ENCODE results near the gene DNPH1.
A peak's percentile ranks its signal among the peaks of the same experiment; 100 is the strongest.

The DNPH1 gene

DNA sequence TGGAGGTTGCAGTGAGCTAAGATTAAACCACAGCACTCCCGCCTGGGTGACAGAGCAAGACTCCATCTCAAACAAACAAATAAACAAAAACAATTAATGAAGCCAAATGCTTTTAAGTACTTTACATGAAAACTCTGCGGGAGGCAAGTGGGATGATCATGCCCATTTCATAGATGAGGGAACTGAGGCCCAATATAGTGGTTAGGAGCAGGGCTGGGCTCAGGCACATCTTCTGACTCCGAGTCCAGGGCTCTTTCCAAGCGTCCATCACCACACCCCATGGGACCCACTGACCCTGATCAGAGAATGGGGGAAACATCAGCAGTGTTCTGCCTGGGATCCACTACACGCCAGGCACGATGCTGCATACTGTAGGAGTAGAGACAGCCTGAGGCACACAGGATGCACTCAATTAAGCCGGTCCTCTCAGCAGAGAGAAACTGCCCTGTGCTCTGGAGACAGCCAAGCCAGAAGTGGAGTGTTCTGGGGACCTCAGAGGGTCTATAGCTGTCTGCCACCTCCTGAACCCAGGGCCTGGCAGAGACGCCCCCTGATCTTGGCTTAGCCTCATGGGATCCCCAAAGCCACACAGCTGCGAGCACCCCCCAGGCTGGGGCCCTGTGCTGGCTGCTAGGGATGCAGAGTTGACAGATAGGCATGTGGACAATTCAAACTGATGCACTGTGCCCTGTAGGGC lies 27.5 kb upstream of the DNPH1 start:
- Histone ChIP-seq H3K4me3 (ENCODE audit: insufficient read depth, low read depth, low read length, poor library complexity, severe bottlenecking) (no peak overlapping the region), H3K9me3 (ENCODE audit: control insufficient read depth, low read length) (no peaks in the 10 kb centered on the region), H3K4me1 (ENCODE audit: control insufficient read depth, insufficient read depth, low read length, poor library complexity, severe bottlenecking) (no peaks in the 10 kb centered on the region), H3K36me3 (ENCODE audit: control insufficient read depth, insufficient read depth, low read length) (no peaks in the 10 kb centered on the region), H3K27me3 (replicated peaks; ENCODE audit: control insufficient read depth, insufficient read depth, low read length, poor library complexity, severe bottlenecking) (no peaks in the 10 kb centered on the region), H3K27ac (ENCODE audit: insufficient read depth, low read length, poor library complexity, severe bottlenecking) (no peak overlapping the region)
- no peak for DNase-seq

DNA sequence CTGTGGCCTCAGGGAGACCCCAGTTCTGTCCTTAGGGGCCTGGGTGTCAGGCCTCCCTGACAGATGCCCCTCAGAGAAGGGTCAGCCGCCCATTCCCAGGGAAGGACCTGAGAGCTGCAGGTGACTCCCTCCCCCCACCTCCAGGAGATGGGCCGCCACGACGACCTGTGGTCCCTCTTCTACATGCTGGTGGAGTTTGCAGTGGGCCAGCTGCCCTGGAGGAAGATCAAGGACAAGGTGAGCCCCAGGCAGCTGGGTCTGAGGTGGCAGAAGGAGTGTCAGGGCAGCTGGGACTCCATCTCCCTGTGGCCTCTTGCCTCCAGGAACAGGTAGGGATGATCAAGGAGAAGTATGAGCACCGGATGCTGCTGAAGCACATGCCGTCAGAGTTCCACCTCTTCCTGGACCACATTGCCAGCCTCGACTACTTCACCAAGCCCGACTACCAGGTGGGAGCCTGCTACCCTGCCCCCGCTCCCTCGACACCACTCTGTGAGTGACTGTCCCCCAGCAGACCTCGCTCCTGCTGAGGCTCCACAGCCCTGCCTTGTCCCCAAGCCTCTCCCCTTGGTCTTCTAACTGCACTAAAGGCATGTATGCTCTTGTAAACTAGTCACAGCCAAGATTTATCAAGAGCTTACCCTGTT lies 26.2 kb upstream of the DNPH1 start:
- no peak overlapping the region for H3K4me3 ChIP-seq (ENCODE audit: insufficient read depth, low read depth, low read length, poor library complexity, severe bottlenecking)
- no peaks in the 10 kb centered on the region for H3K36me3 ChIP-seq (ENCODE audit: control insufficient read depth, insufficient read depth, low read length)
- H3K9me3 ChIP-seq (ENCODE audit: control insufficient read depth, low read length), result no peaks in the 10 kb centered on the region
- no peaks in the 10 kb centered on the region for H3K27me3 ChIP-seq (replicated peaks; ENCODE audit: control insufficient read depth, insufficient read depth, low read length, poor library complexity, severe bottlenecking)
- no peak overlapping the region for H3K27ac ChIP-seq (ENCODE audit: insufficient read depth, low read length, poor library complexity, severe bottlenecking)
- no peaks in the 10 kb centered on the region for H3K4me1 ChIP-seq (ENCODE audit: control insufficient read depth, insufficient read depth, low read length, poor library complexity, severe bottlenecking)
- no peak for DNase-seq

DNA sequence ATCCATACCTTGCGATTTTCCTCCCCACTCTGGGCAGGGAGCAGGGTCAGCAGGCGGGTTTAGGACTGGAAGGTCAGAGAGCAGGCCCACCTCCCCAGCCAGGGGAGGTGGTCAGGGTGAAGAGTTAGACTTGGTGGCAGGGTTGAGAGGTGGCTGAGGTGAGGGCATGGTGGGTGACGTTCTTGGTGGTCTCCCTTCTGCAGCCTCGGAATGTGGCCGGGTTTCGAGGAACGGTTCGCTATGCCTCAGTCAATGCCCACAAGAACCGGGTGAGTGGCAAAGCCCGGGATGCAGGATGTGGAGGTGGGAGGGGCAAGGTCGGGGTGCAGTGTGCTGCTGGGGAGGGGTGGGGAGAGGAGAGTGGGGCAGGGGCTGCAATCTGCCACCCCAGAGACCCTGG lies 25.6 kb upstream of the DNPH1 start:
- Histone ChIP-seq H3K4me1 (ENCODE audit: control insufficient read depth, insufficient read depth, low read length, poor library complexity, severe bottlenecking) (no peaks in the 10 kb centered on the region), H3K36me3 (ENCODE audit: control insufficient read depth, insufficient read depth, low read length) (no peaks in the 10 kb centered on the region), H3K27me3 (replicated peaks; ENCODE audit: control insufficient read depth, insufficient read depth, low read length, poor library complexity, severe bottlenecking) (no peaks in the 10 kb centered on the region), H3K9me3 (ENCODE audit: control insufficient read depth, low read length) (no peaks in the 10 kb centered on the region), H3K4me3 (ENCODE audit: insufficient read depth, low read depth, low read length, poor library complexity, severe bottlenecking) (no peak overlapping the region), H3K27ac (ENCODE audit: insufficient read depth, low read length, poor library complexity, severe bottlenecking) (no peak overlapping the region)
- DNase-seq, result no peak

DNA sequence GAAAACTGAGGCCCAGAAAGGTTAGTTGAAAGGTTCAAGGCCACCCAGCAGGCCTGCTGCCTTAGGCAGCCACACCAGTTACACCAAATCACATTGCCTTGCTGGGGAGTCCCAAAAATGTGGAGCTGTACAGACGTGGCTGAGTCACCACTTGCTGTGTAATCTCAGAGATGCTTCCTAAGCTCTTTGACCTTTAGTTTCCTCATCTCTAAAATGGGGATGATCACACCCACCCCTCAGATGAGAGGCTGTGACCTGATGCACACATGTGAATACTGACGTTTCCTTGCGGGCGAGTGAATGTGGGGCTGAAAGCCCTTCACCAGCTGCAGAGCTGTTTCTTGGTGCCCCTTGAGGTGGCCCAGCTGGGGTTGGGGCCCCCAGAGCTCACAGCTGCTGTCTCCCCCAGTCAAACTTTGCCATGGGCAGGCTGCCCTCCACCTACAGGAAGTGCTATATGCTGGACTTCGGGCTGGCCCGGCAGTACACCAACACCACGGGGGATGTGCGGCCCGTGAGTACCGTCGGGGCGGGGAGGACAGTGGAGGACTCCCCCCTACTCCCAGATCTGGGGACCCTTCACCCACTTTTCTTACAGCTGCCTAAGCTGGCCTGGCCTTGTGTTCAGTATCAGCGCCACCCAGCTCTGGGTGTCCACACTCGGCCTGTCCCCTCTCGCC lies 25.0 kb upstream of the DNPH1 start:
- Histone ChIP-seq H3K4me3 (ENCODE audit: insufficient read depth, low read depth, low read length, poor library complexity, severe bottlenecking) (no peak overlapping the region), H3K9me3 (ENCODE audit: control insufficient read depth, low read length) (no peaks in the 10 kb centered on the region), H3K36me3 (ENCODE audit: control insufficient read depth, insufficient read depth, low read length) (no peaks in the 10 kb centered on the region), H3K27me3 (replicated peaks; ENCODE audit: control insufficient read depth, insufficient read depth, low read length, poor library complexity, severe bottlenecking) (no peaks in the 10 kb centered on the region), H3K4me1 (ENCODE audit: control insufficient read depth, insufficient read depth, low read length, poor library complexity, severe bottlenecking) (no peaks in the 10 kb centered on the region), H3K27ac (ENCODE audit: insufficient read depth, low read length, poor library complexity, severe bottlenecking) (no peak overlapping the region)
- DNase-seq, result no peak

DNA sequence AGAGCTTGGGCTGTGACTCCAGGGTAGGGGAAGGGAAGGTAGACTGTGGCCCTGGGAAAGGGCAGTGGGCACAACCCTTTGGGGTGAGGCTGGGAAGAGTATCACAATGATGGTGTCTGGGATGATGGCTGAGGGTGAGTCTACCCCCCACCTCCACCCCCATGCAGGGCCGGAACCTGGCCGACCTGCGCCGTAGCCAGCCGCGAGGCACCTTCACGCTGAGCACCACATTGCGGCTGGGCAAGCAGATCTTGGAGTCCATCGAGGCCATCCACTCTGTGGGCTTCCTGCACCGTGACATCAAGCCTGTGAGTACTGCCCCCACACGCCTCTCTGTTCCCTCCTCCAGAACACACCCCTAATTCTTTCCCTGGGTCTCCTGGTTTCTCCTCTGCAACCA lies 24.1 kb upstream of the DNPH1 start:
- no peaks in the 10 kb centered on the region for H3K9me3 ChIP-seq (ENCODE audit: control insufficient read depth, low read length)
- no peaks in the 10 kb centered on the region for H3K27me3 ChIP-seq (replicated peaks; ENCODE audit: control insufficient read depth, insufficient read depth, low read length, poor library complexity, severe bottlenecking)
- no peak overlapping the region for H3K4me3 ChIP-seq (ENCODE audit: insufficient read depth, low read depth, low read length, poor library complexity, severe bottlenecking)
- no peaks in the 10 kb centered on the region for H3K36me3 ChIP-seq (ENCODE audit: control insufficient read depth, insufficient read depth, low read length)
- no peak for DNase-seq
- H3K27ac ChIP-seq (ENCODE audit: insufficient read depth, low read length, poor library complexity, severe bottlenecking), result no peak overlapping the region
- H3K4me1 ChIP-seq (ENCODE audit: control insufficient read depth, insufficient read depth, low read length, poor library complexity, severe bottlenecking), result no peaks in the 10 kb centered on the region

DNA sequence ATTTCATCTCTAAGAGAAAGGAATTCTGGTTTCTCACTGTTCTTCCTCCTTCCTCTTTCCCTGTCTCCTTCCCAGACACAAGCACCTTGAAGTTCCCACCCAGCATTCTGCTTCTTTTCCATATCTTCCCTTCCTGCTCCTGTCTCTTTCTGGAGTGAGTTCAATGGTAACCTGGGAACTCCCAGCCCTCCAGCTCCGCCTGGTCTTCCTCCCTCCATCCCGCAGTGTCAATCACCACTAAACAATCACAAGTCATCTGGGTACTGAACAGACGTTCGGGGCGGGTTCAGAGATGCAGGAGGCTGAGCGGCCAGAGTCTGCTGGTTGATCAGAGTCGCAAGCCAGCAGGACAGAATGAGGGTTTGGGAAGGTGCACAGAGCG lies 21.7 kb upstream of the DNPH1 start:
- Histone ChIP-seq H3K9me3 (ENCODE audit: control insufficient read depth, low read length) (no peaks in the 10 kb centered on the region), H3K4me3 (ENCODE audit: insufficient read depth, low read depth, low read length, poor library complexity, severe bottlenecking) (no peak overlapping the region), H3K27me3 (replicated peaks; ENCODE audit: control insufficient read depth, insufficient read depth, low read length, poor library complexity, severe bottlenecking) (no peaks in the 10 kb centered on the region), H3K27ac (ENCODE audit: insufficient read depth, low read length, poor library complexity, severe bottlenecking) (no peak overlapping the region), H3K36me3 (ENCODE audit: control insufficient read depth, insufficient read depth, low read length) (no peaks in the 10 kb centered on the region), H3K4me1 (ENCODE audit: control insufficient read depth, insufficient read depth, low read length, poor library complexity, severe bottlenecking) (peaks cover 5% of the 10 kb centered on the region)
- no peak for DNase-seq

DNA sequence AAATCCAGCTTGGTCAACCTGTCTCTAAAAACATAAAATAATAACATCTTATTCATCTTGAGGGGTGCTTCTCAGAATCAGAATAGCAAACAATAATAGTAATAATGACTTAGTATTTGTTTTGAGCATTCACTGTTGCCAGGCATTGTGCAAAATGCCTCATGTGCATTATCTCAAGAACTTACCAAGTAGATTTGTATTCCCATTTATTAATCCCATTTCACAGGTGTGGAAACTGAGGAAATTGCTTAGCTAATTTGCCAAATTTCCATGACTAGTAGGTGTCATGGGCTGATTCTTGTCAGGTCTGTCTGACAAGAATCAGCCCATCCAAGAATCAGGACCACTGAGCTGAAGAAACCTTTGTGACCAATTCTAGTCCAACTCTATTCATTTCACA lies 19.5 kb upstream of the DNPH1 start:
- Histone ChIP-seq H3K27me3 (replicated peaks; ENCODE audit: control insufficient read depth, insufficient read depth, low read length, poor library complexity, severe bottlenecking) (peaks cover 10% of the 10 kb centered on the region), H3K4me3 (ENCODE audit: insufficient read depth, low read depth, low read length, poor library complexity, severe bottlenecking) (no peak overlapping the region), H3K27ac (ENCODE audit: insufficient read depth, low read length, poor library complexity, severe bottlenecking) (no peak overlapping the region), H3K36me3 (ENCODE audit: control insufficient read depth, insufficient read depth, low read length) (no peaks in the 10 kb centered on the region), H3K4me1 (ENCODE audit: control insufficient read depth, insufficient read depth, low read length, poor library complexity, severe bottlenecking) (peaks cover 5% of the 10 kb centered on the region), H3K9me3 (ENCODE audit: control insufficient read depth, low read length) (no peaks in the 10 kb centered on the region)
- no peak for DNase-seq

DNA sequence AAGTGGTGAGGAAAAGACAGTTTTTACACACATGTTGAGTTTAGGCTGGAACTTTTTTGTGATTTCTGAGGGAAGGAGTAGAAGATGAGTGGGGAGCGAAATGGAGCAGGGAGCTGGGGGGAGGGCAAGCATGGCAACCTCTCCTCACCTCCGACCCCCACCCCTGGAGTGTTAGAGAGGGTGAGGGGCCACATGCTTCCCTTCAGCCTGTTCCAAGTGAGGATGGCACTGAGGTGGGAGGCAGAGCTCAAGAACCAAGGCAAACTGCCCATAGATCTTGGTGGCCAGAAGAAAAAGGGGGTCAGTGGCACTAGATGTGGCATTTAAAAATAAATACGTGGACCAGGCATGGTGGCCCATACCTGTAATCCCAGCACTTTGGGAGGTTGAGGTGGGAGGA lies 18.8 kb upstream of the DNPH1 start:
- H3K36me3 ChIP-seq (ENCODE audit: control insufficient read depth, insufficient read depth, low read length), result no peaks in the 10 kb centered on the region
- H3K27me3 ChIP-seq (replicated peaks; ENCODE audit: control insufficient read depth, insufficient read depth, low read length, poor library complexity, severe bottlenecking), result peaks cover 13% of the 10 kb centered on the region
- no peak overlapping the region for H3K4me3 ChIP-seq (ENCODE audit: insufficient read depth, low read depth, low read length, poor library complexity, severe bottlenecking)
- no peaks in the 10 kb centered on the region for H3K9me3 ChIP-seq (ENCODE audit: control insufficient read depth, low read length)
- H3K4me1 ChIP-seq (ENCODE audit: control insufficient read depth, insufficient read depth, low read length, poor library complexity, severe bottlenecking), result peaks cover 5% of the 10 kb centered on the region
- no peak overlapping the region for H3K27ac ChIP-seq (ENCODE audit: insufficient read depth, low read length, poor library complexity, severe bottlenecking)
- no peak for DNase-seq

DNA sequence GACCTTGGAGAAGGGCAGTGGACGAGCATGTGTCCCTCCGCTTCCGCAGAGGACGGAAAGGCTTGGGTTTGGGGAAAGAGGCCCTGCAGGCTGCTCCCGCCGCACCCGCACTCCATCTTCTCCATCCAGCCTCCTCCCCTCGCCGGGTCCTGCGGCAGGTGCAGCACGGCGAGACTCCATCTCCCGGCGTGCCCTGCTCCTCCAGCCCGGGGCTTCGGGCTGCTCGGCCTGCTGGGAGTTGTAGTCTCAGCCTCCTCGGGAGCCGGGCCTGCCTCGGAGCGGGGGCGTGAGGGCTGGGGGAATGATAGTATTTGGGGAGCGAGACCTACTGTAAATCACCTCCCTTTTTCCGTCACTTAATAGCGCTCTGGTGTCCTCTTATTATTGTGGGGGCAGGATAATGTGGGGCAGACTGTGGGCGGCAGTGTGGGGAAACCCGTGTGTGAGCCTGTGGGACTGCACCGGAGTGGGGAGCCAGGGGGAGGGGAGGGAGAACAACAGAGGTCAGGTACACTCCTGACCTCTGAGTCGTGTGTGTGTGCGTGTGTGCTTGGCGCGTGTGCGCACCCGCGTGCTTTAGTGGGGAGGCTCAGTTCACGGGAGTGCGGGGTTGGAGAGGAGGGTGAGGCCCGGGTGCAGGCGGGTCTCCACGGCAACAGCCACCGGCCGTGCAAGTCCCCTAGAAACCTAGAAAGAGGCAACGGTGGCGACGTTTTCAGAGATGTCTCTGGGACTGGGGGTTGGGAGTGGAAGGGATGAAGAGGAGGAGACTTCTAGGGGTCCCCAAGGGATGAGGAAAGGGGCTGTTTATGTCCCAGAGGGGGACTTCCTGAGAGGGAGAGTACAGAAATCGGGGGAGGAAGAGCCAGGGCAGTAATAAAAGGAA lies 18.1 kb upstream of the DNPH1 start:
- DNase-seq, result peak; percentile 52 to 67 (median 60)
- peak overlapping the region; percentile 63 for H3K27ac ChIP-seq (ENCODE audit: insufficient read depth, low read length, poor library complexity, severe bottlenecking)
- no peaks in the 10 kb centered on the region for H3K9me3 ChIP-seq (ENCODE audit: control insufficient read depth, low read length)
- H3K27me3 ChIP-seq (replicated peaks; ENCODE audit: control insufficient read depth, insufficient read depth, low read length, poor library complexity, severe bottlenecking), result peaks cover 16% of the 10 kb centered on the region
- H3K36me3 ChIP-seq (ENCODE audit: control insufficient read depth, insufficient read depth, low read length), result no peaks in the 10 kb centered on the region
- peaks cover 5% of the 10 kb centered on the region for H3K4me1 ChIP-seq (ENCODE audit: control insufficient read depth, insufficient read depth, low read length, poor library complexity, severe bottlenecking)
- H3K4me3 ChIP-seq (ENCODE audit: insufficient read depth, low read depth, low read length, poor library complexity, severe bottlenecking), result peak overlapping the region; percentile 56
